GM23248 (cell line): Measurements from ENCODE around the gene ATF1. TPM values are rescaled to one million over a fixed set of nuclear protein-coding genes. Genes with fewer than 3 reads are reported as not detected.

ENCODE experiments used
- DNase-seq: peaks from one replicate; pipeline ENCODE4 v3.0.0-alpha.2; 2015
- H2AFZ ChIP-seq: fragments of 200-600 bp; sonication (generic); 2 replicates; pipeline ENCODE4 v1.6.1; 2016; ENCODE audit warnings: antibody characterized with exemption
- H3F3A ChIP-seq: fragments of 200-600 bp; sonication (generic); 2 replicates; pipeline ENCODE4 v1.6.1; 2016; ENCODE audit warnings: mild to moderate bottlenecking, antibody characterized with exemption, mixed run types; ENCODE audit not compliant: insufficient read depth
- H3K27ac ChIP-seq: fragments of 200-600 bp; sonication (generic); 2 replicates; pipeline ENCODE4 v1.5.1; 2016; ENCODE audit warnings: mild to moderate bottlenecking
- H3K27me3 ChIP-seq: fragments of 200-600 bp; sonication (generic); replicated peaks from 2 replicates; pipeline ENCODE4 v1.6.1; 2016; ENCODE audit warnings: mild to moderate bottlenecking; ENCODE audit not compliant: insufficient read depth
- H3K36me3 ChIP-seq: fragments of 200-600 bp; sonication (generic); 2 replicates; pipeline ENCODE4 v1.6.1; 2016; ENCODE audit warnings: low read depth, mild to moderate bottlenecking
- H3K4me1 ChIP-seq: fragments of 200-600 bp; sonication (generic); 2 replicates; pipeline ENCODE4 v1.6.1; 2016; ENCODE audit warnings: mild to moderate bottlenecking; ENCODE audit not compliant: insufficient read depth
- H3K4me2 ChIP-seq: fragments of 200-600 bp; sonication (generic); one replicate; pipeline ENCODE4 v1.6.1; 2016; ENCODE audit warnings: mild to moderate bottlenecking; ENCODE audit not compliant: unreplicated experiment
- H3K4me3 ChIP-seq: fragments of 200-600 bp; sonication (generic); 2 replicates; pipeline ENCODE4 v1.5.1; 2016; ENCODE audit warnings: mild to moderate bottlenecking
- H3K79me2 ChIP-seq: fragments of 200-600 bp; sonication (generic); 2 replicates; pipeline ENCODE4 v1.6.1; 2016; ENCODE audit warnings: mild to moderate bottlenecking; ENCODE audit not compliant: insufficient read depth
- H3K9ac ChIP-seq: fragments of 200-600 bp; sonication (generic); 2 replicates; pipeline ENCODE4 v1.6.1; 2016; ENCODE audit warnings: mild to moderate bottlenecking
- H3K9me2 ChIP-seq: fragments of 200-600 bp; sonication (generic); 2 replicates; pipeline ENCODE4 v1.6.1; 2016; ENCODE audit warnings: mixed run types, mild to moderate bottlenecking, moderate library complexity; ENCODE audit not compliant: insufficient read depth
- H3K9me3 ChIP-seq: fragments of 200-600 bp; sonication (generic); one replicate; pipeline ENCODE4 v1.6.1; 2017; ENCODE audit warnings: low read depth
- H4K20me1 ChIP-seq: fragments of 200-600 bp; sonication (generic); 2 replicates; pipeline ENCODE4 v1.6.0; 2016; ENCODE audit not compliant: insufficient read depth
- EZH2 ChIP-seq: fragments of 200-600 bp; sonication (generic); IDR thresholded peaks from 2 replicates; pipeline ENCODE4 v1.6.1; 2018; ENCODE audit warnings: antibody characterized with exemption, mild to moderate bottlenecking; ENCODE audit not compliant: insufficient read depth, poor library complexity, severe bottlenecking
- EZH2phosphoT487 ChIP-seq: fragments of 200-600 bp; sonication (generic); IDR thresholded peaks from 2 replicates; pipeline ENCODE4 v1.6.1; 2018; ENCODE audit warnings: antibody characterized with exemption, moderate library complexity, mild to moderate bottlenecking, low read depth; ENCODE audit not compliant: insufficient read depth
- WGBS, 2 experiments: methylation state at CpG; one replicate each; pipeline ENCODE4 v1.1.6; 2015 to 2017; ENCODE audit warnings: low lambda C conversion rate in 2 of 2, low coverage in 1 of 2; ENCODE audit errors: missing lambda C conversion rate in 2 of 2; 5-methylcytosine and 5-hydroxymethylcytosine counted together
- in situ Hi-C: fragments of 300-500 bp; cut with MboI; formaldehyde crosslinking; loops from 2 replicates; pipeline ENCODE4 v1.15.0; 2020
- polyA plus RNA-seq: library from polyadenylated mRNA; unstranded; fragments of >200 nt; fragmentation: Nextera tagmentation; extraction: Ambion mirVana; gene quantifications from 2 replicates; pipeline ENCODE4 v1.2.1, GENCODE V29; 2016
- total RNA-seq: library from RNA; depleted of rRNA; stranded (reverse); fragments of >200 nt; shearing (Covaris generic); gene quantifications from 2 replicates; pipeline ENCODE4 v1.2.3, GENCODE V29; 2014

Gene ATF1
- total and polyA plus RNA-seq, 2 experiments from 2014 or later, result 24.0 to 30.6 TPM

DNA sequence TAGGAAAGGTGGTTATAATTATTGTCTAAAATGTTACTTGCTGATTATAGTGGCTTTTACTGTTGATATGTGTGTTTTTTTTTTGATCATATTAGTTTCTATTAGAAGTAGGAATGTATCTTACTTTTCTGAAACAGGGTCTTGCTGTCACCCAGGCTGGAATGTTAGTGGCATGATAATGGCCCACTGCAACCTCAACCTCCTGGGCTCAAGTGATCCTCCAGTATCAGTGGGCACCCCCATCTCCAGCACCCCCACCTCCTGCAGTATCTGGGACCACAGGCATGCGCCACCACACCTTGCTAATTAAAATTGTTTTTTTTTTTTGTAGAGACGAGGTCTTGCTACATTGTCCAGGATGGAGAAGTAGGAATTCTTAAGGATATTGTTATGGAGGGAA is 11.3 kb downstream of the ATF1 start:
- Histone ChIP-seq H3K79me2 (peaks cover 100% of the 10 kb centered on the region), H3K4me2 (no peak overlapping the region), H3K4me1 (no peaks in the 10 kb centered on the region), H3K4me3 (no peak overlapping the region), H3K9me3 (no peaks in the 10 kb centered on the region), H3F3A (no peaks in the 10 kb centered on the region), H3K36me3 (peaks cover 6% of the 10 kb centered on the region; the same call in 1 of the 2 replicates), H2AFZ (no peak overlapping the region), H3K9me2 (no peaks in the 10 kb centered on the region), H3K27me3 (no peaks in the 10 kb centered on the region), H4K20me1 (no peaks in the 10 kb centered on the region), H3K27ac (no peak overlapping the region), H3K9ac (no peak overlapping the region)
- no peak for TF ChIP-seq EZH2phosphoT487
- no peak for TF ChIP-seq EZH2
- 75 to 79% methylated on average over 2 of the region's 2 CpGs for WGBS, 2 experiments
- no peak for DNase-seq
- in situ Hi-C loops, result no loop called here

DNA sequence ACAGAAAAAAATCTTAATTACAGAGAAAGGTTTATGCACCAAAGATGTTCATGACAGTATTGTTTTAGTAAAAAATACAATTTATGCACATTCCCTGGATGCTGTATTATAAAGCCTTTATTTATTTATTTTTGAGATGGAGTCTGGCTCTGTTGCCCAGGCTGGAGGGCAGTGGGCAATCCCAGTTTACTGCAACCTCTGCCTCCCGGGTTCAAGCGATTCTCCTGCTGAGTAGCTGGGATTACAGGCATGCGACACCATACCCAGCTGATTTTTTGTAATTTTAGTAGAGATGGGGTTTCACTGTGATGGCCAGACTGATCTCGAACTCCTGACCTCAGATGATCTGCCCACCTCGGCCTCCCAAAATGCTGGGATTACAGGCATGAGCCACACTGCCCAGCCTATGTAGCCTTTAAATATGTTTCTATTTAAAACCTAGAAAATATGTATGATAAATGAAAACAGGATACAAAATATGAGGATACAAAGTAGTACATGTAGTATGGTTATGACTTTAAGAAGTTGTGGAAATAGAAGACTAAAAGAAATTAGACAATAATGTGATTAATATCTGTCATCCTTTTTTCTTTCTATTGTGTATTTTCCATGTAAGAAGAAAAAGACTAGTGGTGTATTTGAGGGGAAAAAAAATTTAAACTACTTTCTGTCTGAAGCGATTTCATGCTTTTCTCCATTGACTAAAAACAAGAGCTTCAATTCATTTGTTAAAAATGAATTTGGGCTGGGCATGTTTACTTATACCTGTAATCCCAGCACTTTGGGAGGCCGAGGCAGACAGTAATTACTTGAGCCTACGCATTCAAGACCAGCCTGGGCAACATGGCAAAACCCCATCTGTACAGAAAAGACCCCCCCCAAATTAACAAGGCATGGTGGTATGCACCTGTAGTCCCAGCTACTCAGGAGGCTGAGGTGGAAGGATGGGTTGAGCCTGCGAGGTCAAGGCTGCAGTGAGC is 13.1 kb downstream of the ATF1 start:
- Histone ChIP-seq H3K9me2 (no peaks in the 10 kb centered on the region), H3K27me3 (no peaks in the 10 kb centered on the region), H3K79me2 (peaks cover 99% of the 10 kb centered on the region), H3F3A (no peaks in the 10 kb centered on the region), H3K27ac (no peak overlapping the region), H3K4me3 (no peak overlapping the region), H3K4me2 (no peak overlapping the region), H3K9ac (no peak overlapping the region), H4K20me1 (no peaks in the 10 kb centered on the region), H2AFZ (no peak overlapping the region), H3K9me3 (no peaks in the 10 kb centered on the region), H3K36me3 (no peaks in the 10 kb centered on the region; the same call in none of the 2 replicates), H3K4me1 (no peaks in the 10 kb centered on the region)
- 88 to 94% methylated on average over 9 of the region's 9 CpGs for WGBS, 2 experiments
- no peak for TF ChIP-seq EZH2phosphoT487
- no peak for TF ChIP-seq EZH2
- in situ Hi-C loops, result no loop called here
- DNase-seq, result no peak

- Histone ChIP-seq H3K9ac (no peak overlapping the region), H3K9me2 (no peaks in the 10 kb centered on the region), H2AFZ (no peak overlapping the region), H3K36me3 (no peaks in the 10 kb centered on the region; the same call in none of the 2 replicates), H3K27me3 (no peaks in the 10 kb centered on the region), H3F3A (no peaks in the 10 kb centered on the region), H3K79me2 (peaks cover 93% of the 10 kb centered on the region), H3K4me2 (no peak overlapping the region), H3K4me3 (no peak overlapping the region), H4K20me1 (no peaks in the 10 kb centered on the region), H3K9me3 (no peaks in the 10 kb centered on the region), H3K27ac (no peak overlapping the region), H3K4me1 (no peaks in the 10 kb centered on the region)
- WGBS, 2 experiments, result 85 to 90% methylated on average over 8 of the region's 8 CpGs
- TF ChIP-seq EZH2, result no peak
- no peak for TF ChIP-seq EZH2phosphoT487
- no peak for DNase-seq
- in situ Hi-C loops, result no loop called here
These were observed 15.0 kb downstream of the ATF1 start for GRCh38 chr12:50778663-50779590.

DNA sequence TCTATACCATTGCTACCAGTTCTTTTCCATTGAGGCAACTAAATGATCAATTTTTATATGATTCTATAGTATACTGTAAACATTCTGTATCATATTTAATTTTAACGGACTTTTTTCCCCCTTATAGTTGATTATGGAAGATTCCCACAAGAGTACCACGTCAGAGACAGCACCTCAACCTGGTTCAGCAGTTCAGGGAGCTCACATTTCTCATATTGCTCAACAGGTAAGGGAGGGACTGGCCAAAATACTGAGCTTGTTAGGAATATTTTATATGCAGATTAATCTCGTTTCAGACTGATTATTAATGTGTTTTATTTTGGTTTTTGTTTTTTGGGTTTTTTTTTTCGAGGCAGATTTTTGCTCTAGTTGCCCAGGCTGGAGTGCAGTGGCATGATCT is 16.1 kb downstream of the ATF1 start:
- in situ Hi-C loops, result no loop called here
- H4K20me1 ChIP-seq, result no peaks in the 10 kb centered on the region
- H3K79me2 ChIP-seq, result peaks cover 92% of the 10 kb centered on the region
- H2AFZ ChIP-seq, result no peak overlapping the region
- H3K9me2 ChIP-seq, result no peaks in the 10 kb centered on the region
- no peaks in the 10 kb centered on the region for H3F3A ChIP-seq
- no peaks in the 10 kb centered on the region for H3K9me3 ChIP-seq
- no peak overlapping the region for H3K4me2 ChIP-seq
- no peaks in the 10 kb centered on the region for H3K27me3 ChIP-seq
- no peaks in the 10 kb centered on the region for H3K4me1 ChIP-seq
- H3K9ac ChIP-seq, result no peak overlapping the region
- H3K27ac ChIP-seq, result no peak overlapping the region
- no peak overlapping the region for H3K4me3 ChIP-seq
- 69 to 74% methylated on average over 4 of the region's 4 CpGs for WGBS, 2 experiments
- DNase-seq, result no peak
- TF ChIP-seq EZH2 (no peak), EZH2phosphoT487 (no peak)
- no peaks in the 10 kb centered on the region; the same call in none of the 2 replicates for H3K36me3 ChIP-seq
